Hindlimb muscle (tissue), 1 donor: ENCODE results near the gene TBC1D2. TPM values are rescaled to one million over a fixed set of nuclear protein-coding genes. Genes with fewer than 3 reads are reported as not detected.
"Not testable (repeated sequence)": the region's sequence is repeated elsewhere in the genome, so short reads cannot be mapped to it uniquely, and the experiment has no call there.

Experiments
- DNase-seq: peaks from one replicate; pipeline ENCODE4 v3.0.0-alpha.2; 2013
- polyA plus RNA-seq: library from polyadenylated mRNA; unstranded; fragments of 120-200 nt; gene quantifications from one replicate; pipeline ENCODE4 v1.2.1, GENCODE V29; 2013; ENCODE audit not compliant: insufficient read length

TBC1D2 gene
- polyA plus RNA-seq, 1 donor = 3.6 TPM

- DNase-seq = no peak
Measured at GRCh38 chr9:98271479-98271878, 16.0 kb upstream of the TBC1D2 start.

GRCh38 chr9:98270284-98270683 lies 14.8 kb upstream of the TBC1D2 start:
- not testable (repeated sequence) for DNase-seq

DNA sequence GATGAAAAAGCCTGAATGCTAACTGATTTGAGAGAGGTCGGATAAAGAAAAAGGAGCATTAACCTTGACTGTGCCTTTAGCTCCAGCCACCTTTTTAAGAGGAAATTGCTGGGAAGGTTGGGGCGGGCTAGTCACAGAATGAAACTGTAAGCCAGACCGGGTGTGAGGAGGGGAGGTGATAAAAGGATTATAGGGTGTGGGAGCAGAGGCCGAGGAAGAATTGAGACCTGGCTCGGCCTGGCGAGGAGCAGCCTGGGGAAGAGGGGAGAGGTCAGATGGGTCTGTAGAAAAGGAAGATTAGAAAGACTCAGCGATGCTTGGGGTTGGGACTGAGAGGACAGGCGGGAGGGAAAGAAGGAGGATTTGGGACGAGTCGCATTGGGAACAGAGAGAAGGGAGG lies 14.2 kb upstream of the TBC1D2 start:
- DNase-seq = not testable (repeated sequence)

DNA sequence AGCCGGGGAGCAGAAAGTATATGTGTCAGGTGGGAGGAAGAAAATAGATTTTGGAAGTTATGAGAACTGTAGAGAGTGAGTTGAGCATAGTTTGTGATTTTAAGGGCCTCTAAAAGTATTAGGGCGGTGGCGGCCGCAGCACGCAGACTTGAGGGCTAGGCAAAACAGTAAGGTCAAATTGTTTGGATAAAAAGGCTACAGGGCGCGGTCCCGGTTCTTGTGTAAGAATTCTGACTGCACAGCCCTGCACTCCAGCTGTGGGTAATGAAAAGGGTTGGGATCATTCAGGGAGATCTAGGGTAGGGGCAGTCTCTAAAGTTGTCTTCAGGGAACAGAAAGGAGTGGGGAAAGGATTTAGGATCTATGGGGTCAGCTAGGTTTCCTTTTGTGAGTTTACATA lies 12.1 kb upstream of the TBC1D2 start:
- DNase-seq = not testable (repeated sequence)

- DNase-seq = no peak
Measured at GRCh38 chr9:98264516-98264915, 9.1 kb upstream of the TBC1D2 start.

DNA sequence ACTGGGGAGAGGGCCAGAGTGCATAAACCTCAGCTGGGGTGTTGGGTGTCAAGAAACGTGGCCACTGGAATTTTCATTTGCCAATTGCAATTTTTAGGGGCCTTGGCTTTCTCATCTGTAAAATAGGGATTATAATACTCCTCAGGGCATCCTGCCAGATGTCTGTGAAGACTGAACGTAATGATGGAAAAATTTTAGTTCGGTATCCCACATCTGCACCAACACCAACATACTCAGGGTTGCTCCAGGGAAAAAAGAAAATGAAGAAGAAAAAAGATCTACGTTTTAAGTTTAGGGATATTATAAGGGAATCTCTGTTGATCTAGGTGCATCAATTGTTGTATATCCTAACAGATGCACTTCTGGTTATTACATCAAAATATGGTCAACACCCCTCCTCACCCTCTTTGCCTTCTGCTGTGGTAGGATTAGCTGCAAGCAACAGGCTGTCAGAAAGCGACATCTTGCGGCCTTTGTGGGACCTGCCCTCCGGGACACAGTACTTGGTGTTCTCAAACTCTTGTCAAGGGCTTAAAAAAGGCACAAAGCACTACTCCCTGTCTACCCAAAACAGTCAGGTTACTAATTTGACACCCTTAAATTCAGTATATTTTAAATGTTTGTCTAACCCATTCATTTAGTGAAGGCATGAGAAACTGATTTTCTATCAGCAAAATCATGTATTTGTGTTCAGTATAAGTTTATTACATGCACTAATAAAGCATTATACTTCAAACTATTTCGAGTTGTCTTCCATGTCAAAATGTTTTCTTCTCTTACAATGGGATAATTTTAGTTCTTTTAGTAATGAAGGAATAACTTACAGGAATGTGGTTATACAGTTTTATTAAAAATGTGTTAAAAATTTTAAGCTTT lies 8.3 kb upstream of the TBC1D2 start:
- DNase-seq = peak; percentile 64

GRCh38 chr9:98263080-98263479 lies 7.6 kb upstream of the TBC1D2 start:
- DNase-seq = no peak

- DNase-seq = no peak
Measured at GRCh38 chr9:98262056-98262455, 6.6 kb upstream of the TBC1D2 start.

DNA sequence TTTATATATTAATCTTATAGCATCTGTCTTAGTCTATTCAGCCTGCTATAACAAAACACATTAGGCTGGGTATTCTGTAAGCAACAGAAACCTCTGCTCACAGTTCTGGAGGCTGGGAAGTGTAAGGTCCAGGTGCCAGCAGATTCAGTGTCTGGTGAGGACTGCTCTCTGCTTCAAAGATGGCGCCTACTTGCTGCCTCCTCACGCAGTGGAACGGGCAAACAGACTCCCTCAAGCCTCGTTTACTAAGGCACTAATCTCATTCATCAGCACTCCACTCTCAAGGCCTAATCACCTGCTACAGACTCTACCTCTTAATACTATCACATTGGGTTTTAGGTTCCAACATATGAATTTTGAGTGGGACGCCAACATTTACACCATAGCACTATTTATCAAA lies 5.2 kb upstream of the TBC1D2 start:
- no peak for DNase-seq

DNA sequence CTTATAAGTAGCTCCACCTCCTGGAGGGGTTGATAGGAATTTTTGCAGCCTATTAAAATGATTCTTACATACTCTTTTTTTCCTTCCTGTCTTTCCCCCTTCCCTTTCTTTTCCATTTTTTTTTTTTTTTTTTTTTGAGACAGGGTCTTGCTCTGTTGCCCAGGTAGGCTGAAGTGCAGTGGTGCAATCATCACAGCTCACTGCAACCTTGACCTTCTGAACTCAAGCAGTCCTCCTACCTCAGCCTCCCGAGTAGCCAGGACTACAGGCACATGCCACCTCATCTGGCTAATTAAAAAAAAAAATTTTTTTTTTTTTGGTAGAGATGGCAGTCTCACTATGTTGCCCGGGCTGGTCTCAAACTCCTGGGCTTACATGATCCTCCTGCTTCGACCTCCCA lies 4.3 kb upstream of the TBC1D2 start:
- DNase-seq = no peak

DNA sequence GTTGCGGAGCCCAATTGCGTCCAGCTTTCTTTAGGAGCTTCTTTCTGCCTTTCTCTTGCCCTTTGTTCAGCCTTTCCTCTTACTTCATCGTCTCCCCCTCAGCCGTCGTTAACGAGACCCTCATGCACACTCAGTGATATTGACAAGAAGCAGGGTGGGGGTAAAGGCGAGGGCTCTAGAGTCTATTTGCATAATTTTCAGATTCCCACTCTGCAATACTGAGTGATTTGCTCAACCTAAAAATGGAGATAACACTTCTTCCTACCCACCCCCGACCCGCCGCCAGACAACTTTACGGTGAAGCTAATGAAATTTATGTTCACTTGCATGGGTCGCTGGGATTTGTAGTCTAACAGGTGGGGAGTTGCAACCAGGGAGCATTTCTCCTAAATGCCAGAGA lies 1.3 kb upstream of the TBC1D2 start:
- no peak for DNase-seq

DNA sequence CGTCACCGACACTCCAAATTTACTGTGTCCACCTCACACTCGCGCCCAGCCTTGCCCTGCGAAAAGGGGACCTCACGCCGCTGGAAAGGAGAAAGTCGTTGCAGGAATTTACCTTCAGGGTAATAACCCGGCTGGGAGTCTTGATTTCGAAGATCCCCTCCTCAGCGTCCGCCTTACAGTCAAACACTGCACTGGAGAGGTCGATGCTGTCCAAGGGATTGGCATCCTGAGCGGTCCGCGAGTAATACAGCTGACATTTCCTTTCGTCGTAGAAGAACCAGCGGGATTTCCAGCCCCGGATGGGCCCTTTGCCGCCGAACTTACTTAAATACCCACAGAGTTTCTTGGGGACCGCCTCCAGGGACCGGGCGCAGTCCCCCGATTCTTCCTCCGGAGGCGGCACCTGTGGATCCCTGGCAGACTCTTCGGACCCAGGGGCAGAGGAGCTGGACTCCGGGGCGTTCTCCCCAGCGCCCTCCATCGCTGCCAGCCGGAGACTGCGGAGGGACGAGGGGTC lies 330 bp downstream of the TBC1D2 start:
- peak; percentile 21 for DNase-seq

DNA sequence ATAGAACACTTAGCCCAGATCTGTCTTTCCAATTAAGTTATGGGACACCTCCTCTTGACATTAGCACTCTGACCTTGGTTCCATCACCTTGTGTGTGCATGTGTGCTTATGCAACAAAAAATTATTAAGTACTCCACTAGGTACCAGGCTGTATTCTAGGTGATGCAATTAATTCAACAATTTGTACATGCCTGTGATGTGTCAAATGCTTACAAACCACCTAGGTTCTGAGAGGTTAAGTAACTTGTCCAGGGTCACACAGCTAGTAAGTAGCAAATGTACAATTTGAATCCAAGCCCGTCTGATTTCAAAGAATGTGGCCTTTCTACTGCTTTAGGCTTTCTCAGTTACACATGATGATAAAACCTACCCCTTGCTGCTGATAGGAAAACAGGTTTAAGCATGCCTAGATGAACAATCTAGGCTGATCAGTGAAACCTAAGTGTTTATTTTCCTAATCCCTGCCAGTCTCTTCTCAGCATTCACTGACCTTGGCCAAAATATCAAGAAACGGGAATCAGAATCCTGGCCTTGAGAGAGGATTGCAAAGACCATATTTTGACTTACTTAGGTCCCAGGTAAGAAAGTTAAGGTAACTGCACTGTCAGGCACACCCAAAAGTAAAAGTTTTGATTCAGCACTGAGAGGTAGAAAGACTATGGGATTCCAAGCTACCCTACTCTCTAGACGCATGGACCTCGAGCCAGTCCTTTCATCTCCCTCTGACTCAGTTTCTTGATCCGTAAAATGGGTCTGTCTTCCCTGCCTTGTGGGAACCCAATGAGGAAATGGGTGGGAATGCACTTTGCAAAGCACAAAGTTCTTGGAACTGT lies 1.0 kb downstream of the TBC1D2 start:
- no peak for DNase-seq

DNA sequence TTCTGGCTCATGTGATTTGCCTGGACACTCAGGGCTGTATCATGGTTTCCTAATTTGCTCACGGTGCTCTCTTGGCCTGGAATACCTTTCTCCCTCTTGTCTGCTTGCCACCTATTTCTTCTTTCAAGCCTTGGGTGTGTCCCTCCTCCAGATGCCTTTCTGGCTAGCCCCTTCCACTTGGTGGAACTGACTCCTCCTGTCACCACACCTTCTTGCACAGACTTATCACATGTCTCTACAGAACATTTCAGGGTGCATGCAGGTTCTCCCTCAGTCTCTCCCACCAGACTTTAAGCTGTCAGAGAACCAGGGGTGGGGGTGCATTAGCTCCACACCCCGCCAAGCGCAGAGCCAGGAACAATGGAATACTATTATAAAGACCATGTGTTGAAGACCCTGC lies 1.9 kb downstream of the TBC1D2 start:
- DNase-seq = no peak

GRCh38 chr9:98251551-98251950 lies 3.9 kb downstream of the TBC1D2 start:
- DNase-seq = no peak

GRCh38 chr9:98249771-98250170 lies 5.7 kb downstream of the TBC1D2 start:
- DNase-seq = no peak

GRCh38 chr9:98248737-98249474 lies 6.5 kb downstream of the TBC1D2 start:
- peak; percentile 6 for DNase-seq

DNA sequence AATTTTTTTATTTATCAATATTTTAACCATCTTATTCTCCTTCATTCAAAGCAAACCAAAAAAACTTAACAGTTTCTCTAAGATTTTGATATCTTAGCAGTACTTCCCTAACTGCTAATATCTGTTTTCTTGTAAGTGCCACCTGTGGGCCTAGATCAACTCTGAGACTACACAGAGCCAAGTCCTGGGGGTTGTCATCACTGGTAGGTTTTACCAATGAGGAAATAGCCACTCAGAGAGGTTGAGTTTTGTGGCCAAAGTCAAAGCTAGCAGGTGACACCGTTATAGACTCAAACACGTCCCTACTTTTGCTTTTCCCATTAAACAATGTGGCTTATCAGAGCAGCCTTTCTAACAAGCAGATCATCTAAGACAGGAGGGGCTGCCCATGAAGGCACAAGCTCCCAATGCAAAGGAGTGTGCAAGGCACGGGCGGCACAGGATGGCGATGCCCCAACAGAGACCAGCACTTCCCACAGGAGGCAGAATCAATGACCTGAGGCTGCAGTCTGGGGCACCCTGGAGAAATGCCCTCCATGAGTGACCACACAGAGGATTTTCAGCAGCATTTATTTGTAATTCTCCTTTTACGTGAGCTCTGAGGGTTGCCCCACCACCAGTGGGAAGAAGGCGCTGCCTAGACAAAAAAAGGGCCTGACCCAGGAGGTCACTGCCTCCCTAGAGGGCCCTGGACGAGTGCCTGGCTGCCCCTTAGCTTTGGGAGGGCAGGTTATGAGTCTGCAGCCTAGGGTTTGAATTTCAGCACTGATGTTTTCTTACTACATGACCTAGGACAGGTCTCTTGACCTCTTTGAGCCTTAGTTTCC lies 7.4 kb downstream of the TBC1D2 start:
- DNase-seq = no peak

DNA sequence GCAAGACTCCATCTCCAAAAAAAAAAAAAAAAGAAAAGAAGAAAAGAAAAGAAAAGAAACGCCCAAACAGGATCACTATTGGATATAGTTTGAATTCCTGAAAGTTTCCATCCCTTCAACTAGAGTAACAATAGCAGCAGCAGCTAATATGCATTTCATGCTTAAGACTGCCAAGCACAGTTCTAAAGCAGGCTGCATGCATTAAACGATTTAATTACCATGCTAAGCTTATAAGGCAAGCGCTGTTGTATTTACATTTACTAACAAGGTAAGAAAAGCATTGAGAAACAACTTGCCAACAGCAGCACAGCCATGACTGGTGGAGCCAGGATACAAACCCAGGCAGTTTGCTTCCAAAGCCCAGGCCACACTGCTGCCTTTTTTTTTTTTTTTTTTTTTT lies 13.0 kb downstream of the TBC1D2 start:
- DNase-seq = no peak

- DNase-seq = no peak
Measured at GRCh38 chr9:98241357-98242300, 13.8 kb downstream of the TBC1D2 start.

DNA sequence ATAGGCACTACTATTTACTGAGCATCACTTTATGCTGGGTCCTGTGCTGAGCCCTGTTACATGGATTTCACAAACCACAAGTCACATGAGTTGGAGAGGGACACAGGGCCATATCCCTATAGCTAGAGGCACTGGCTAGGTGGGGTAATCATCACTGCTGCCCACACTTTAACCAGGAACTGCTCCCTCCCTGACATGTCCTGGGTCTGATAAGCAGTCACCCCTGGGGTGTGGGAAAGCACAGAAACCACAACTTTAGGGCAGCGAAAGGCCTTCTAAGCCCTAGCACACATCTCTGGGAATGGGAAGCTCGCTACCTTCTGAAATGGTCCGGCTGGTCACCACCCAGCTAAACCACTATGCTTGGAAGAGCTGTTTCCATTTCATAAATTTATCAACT lies 15.0 kb downstream of the TBC1D2 start:
- no peak for DNase-seq
